Mammary epithelial cell (primary cell): ENCODE measurements around the gene VPS52.

Experiments used
- EZH2 ChIP-seq: IDR thresholded peaks from 2 replicates; pipeline ENCODE4 v1.6.1; 2012; ENCODE audit warnings: low read length, inconsistent platforms, borderline replicate concordance
- TF ChIP-seq, protein P1 (sequence below), 2 donors: IDR thresholded peaks in 1 of 2; conservative IDR thresholded peaks in 1 of 2; 2 replicates each; pipeline ENCODE4 v1.5.1; 2011 to 2012; ENCODE audit warnings: inconsistent platforms in 2 of 2, low read length in 2 of 2, mild to moderate bottlenecking in 2 of 2, control low read depth in 1 of 2, low read depth in 1 of 2; ENCODE audit not compliant: insufficient read depth in 1 of 2; ENCODE audit errors: extremely low read depth in 1 of 2

DNA sequence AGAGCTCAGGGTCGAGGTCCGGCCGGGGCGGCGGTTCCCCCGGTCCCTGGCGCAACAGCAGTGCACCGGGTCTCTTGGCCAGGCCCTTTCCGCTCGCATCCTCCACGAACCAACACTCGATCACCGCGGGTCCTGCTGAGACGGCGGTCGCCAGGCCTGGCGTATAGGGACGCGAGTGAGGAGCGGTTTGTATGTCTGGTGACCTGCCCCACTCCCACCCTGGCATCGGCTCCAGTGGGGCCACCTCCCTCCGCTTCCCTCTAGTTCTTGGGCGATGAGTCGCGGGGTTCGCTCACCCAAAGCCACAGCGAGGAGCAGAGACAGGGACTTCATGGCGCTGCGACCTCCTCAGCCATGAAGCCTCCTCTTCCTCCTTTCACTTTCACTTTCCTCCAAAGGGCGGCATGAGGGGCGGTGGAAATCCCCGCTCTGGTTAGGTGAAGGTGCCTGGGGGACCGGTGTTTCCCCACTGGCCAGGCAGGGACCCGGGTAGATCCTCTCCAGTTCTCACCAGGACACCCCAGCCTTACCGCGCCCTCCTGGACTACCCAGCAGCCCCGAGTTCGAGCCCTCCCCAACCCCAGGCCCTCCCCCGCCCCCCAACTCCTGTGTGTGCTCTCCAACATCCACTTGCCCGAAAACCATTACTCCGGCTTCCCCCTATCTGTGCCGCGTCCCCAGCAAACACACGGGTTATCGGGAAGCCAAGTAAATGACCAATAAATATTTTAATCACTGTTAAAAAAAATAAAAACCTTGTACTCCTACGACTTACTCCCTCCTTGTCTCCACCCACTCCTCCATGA, 42.2 kb upstream of the VPS52 start, which contains the start of gene TAPBP:
- TF ChIP-seq, protein P1, sequence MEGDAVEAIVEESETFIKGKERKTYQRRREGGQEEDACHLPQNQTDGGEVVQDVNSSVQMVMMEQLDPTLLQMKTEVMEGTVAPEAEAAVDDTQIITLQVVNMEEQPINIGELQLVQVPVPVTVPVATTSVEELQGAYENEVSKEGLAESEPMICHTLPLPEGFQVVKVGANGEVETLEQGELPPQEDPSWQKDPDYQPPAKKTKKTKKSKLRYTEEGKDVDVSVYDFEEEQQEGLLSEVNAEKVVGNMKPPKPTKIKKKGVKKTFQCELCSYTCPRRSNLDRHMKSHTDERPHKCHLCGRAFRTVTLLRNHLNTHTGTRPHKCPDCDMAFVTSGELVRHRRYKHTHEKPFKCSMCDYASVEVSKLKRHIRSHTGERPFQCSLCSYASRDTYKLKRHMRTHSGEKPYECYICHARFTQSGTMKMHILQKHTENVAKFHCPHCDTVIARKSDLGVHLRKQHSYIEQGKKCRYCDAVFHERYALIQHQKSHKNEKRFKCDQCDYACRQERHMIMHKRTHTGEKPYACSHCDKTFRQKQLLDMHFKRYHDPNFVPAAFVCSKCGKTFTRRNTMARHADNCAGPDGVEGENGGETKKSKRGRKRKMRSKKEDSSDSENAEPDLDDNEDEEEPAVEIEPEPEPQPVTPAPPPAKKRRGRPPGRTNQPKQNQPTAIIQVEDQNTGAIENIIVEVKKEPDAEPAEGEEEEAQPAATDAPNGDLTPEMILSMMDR (conservative IDR thresholded peaks at IDR 0.05 in 1 of 2, IDR thresholded peaks at IDR 0.05 in 1 of 2; ENCODE audit: extremely low read depth in 1 of 2, insufficient read depth in 1 of 2, low read depth in 1 of 2, low read length in 2 of 2): no peak
- no peak for TF ChIP-seq EZH2
